Endothelial cell of umbilical vein (primary cell): ENCODE measurements around the gene ABCA6. TPM values are rescaled to one million over a fixed set of nuclear protein-coding genes. Genes with fewer than 3 reads are reported as not detected.
A peak's percentile ranks its signal among the peaks of the same experiment; 100 is the strongest.

Source experiments
- BruUV-seq: library from RNA; stranded (reverse); fragments of 400-500 nt; replicated peaks from 2 replicates; lab custom pipeline; 2021; lab: Mats Ljungman, UMichigan
- CTCF ChIA-PET: fragments of 300-600, 350-600 bp; sonication (Branson Sonifier 250); formaldehyde crosslinking; loops from one replicate; lab custom pipeline; 2021; ENCODE audit warnings: antibody characterized with exemption, inconsistent platforms; lab: Charles Lee
- POLR2A ChIA-PET: fragments of 300-600, 350-600 bp; sonication (Branson Sonifier 250); formaldehyde crosslinking; loops from one replicate; lab custom pipeline; 2021; ENCODE audit warnings: antibody characterized with exemption, inconsistent platforms; lab: Charles Lee
- DNase-seq: peaks from one replicate; pipeline ENCODE4 v3.0.0-alpha.2; 2011; ENCODE audit warnings: low read depth, low spot score
- FAIRE-seq: peaks from 2 replicates; lab custom pipeline; 2011; peaks lifted over from hg19 to GRCh38; lab: Jason Lieb, UNC
- H2AFZ ChIP-seq: 2 replicates; pipeline ENCODE4 v1.6.0; 2012; ENCODE audit warnings: low read depth, low read length, control low read depth, inconsistent platforms
- H3K27ac ChIP-seq: 2 replicates; pipeline ENCODE4 v1.5.1; 2011; ENCODE audit warnings: low read depth, mild to moderate bottlenecking, control low read depth, low read length, moderate library complexity; ENCODE audit not compliant: insufficient read depth
- H3K27me3 ChIP-seq, 2 experiments: 2 replicates each; pipeline versions ENCODE4 v1.6.0 to v1.6.1; 2011; ENCODE audit warnings: low read length in 2 of 2, mixed read lengths in 1 of 2; ENCODE audit not compliant: control insufficient read depth in 2 of 2, insufficient read depth in 2 of 2
- H3K36me3 ChIP-seq, 2 experiments: 2 replicates in 1 of 2; 3 replicates in 1 of 2; pipeline ENCODE4 v1.5.1; 2011; ENCODE audit warnings: low read length in 2 of 2, mild to moderate bottlenecking in 1 of 2, moderate library complexity in 1 of 2; ENCODE audit not compliant: control insufficient read depth in 2 of 2, insufficient read depth in 2 of 2; ENCODE audit errors: extremely low read depth in 1 of 2
- H3K4me1 ChIP-seq: 3 replicates; pipeline ENCODE4 v1.5.1; 2011; ENCODE audit warnings: mild to moderate bottlenecking, low read length; ENCODE audit not compliant: control insufficient read depth, insufficient read depth; ENCODE audit errors: extremely low read depth
- H3K4me2 ChIP-seq: 2 replicates; pipeline ENCODE4 v1.6.1; 2011; ENCODE audit warnings: low read length, control low read depth, mixed read lengths; ENCODE audit not compliant: insufficient read depth
- H3K4me3 ChIP-seq, 3 experiments: fragments of 200-600 bp in 1 of 3; sonication (generic), shearing (Covaris generic) in 1 of 3; replicated peaks in 1 of 3; 2 replicates each; pipeline ENCODE4 v1.5.1; 2011 to 2016; ENCODE audit warnings: control low read depth in 3 of 3, low read length in 3 of 3, mild to moderate bottlenecking in 2 of 3, inconsistent platforms in 1 of 3, low read depth in 1 of 3, moderate library complexity in 1 of 3; ENCODE audit not compliant: insufficient read depth in 1 of 3
- H3K79me2 ChIP-seq: 2 replicates; pipeline ENCODE4 v1.6.0; 2012; ENCODE audit warnings: low read length, inconsistent platforms; ENCODE audit not compliant: control insufficient read depth, insufficient read depth
- H3K9ac ChIP-seq: replicated peaks from 2 replicates; pipeline ENCODE3; 2011; ENCODE audit warnings: low read length, control low read depth; ENCODE audit not compliant: insufficient read depth; ENCODE audit errors: extremely low read depth
- H3K9me1 ChIP-seq: replicated peaks from 3 replicates; pipeline ENCODE4 v1.6.0; 2011; ENCODE audit warnings: mild to moderate bottlenecking, low read length; ENCODE audit not compliant: control insufficient read depth, insufficient read depth; ENCODE audit errors: extremely low read depth
- H3K9me3 ChIP-seq: replicated peaks from 2 replicates; pipeline ENCODE4 v1.5.1; 2012; ENCODE audit warnings: low read length, inconsistent platforms; ENCODE audit not compliant: control insufficient read depth, insufficient read depth
- H4K20me1 ChIP-seq: replicated peaks from 2 replicates; pipeline ENCODE3; 2011; ENCODE audit warnings: mild to moderate bottlenecking, low read length; ENCODE audit not compliant: control insufficient read depth, insufficient read depth; ENCODE audit errors: extremely low read depth
- CTCF ChIP-seq, 2 donors: IDR thresholded peaks; 1 replicate in 1 of 2; 2 replicates in 1 of 2; pipeline ENCODE4 v1.5.1; 2011; ENCODE audit warnings: low read length in 2 of 2, mild to moderate bottlenecking in 2 of 2, moderate library complexity in 2 of 2, control low read depth in 1 of 2, inconsistent platforms in 1 of 2, low read depth in 1 of 2; ENCODE audit not compliant: insufficient read depth in 1 of 2; ENCODE audit errors: extremely low read depth in 1 of 2
- EZH2 ChIP-seq: IDR thresholded peaks from 2 replicates; pipeline ENCODE4 v1.6.1; 2012; ENCODE audit warnings: borderline replicate concordance, low read depth, mild to moderate bottlenecking, moderate library complexity, low read length, inconsistent platforms; ENCODE audit not compliant: severe bottlenecking
- FOS ChIP-seq: IDR thresholded peaks from 2 replicates; pipeline ENCODE4 v1.6.1; 2011; ENCODE audit warnings: mild to moderate bottlenecking, low read length, moderate library complexity, borderline replicate concordance; ENCODE audit not compliant: insufficient read depth
- GATA2 ChIP-seq: IDR thresholded peaks from 2 replicates; pipeline ENCODE4 v1.7.0; 2011; ENCODE audit warnings: low read depth, mild to moderate bottlenecking, moderate library complexity, mixed read lengths, low read length; ENCODE audit not compliant: insufficient read length, insufficient read depth
- JUN ChIP-seq: IDR thresholded peaks from 2 replicates; pipeline ENCODE4 v1.6.1; 2011; ENCODE audit warnings: borderline replicate concordance, low read depth; ENCODE audit not compliant: insufficient read length, insufficient read depth
- MAX ChIP-seq: IDR thresholded peaks from 2 replicates; pipeline ENCODE4 v1.6.1; 2011; ENCODE audit not compliant: insufficient read depth, insufficient read length
- MYC ChIP-seq: IDR thresholded peaks from one replicate; pipeline ENCODE4 v1.6.1; 2011; ENCODE audit warnings: mild to moderate bottlenecking, low read depth, low read length
- POLR2A ChIP-seq: IDR thresholded peaks from 2 replicates; pipeline ENCODE4 v1.6.1; 2012; ENCODE audit warnings: low read depth, mild to moderate bottlenecking, control low read depth, low read length
- POLR2AphosphoS5 ChIP-seq: IDR thresholded peaks from 2 replicates; pipeline ENCODE4 v1.6.1; 2012; ENCODE audit warnings: low read depth, mild to moderate bottlenecking, control low read depth, low read length, moderate library complexity; ENCODE audit not compliant: insufficient read depth
- dilution Hi-C: fragments of 300-500 bp; cut with MboI; formaldehyde crosslinking; loops from one replicate; pipeline ENCODE4 v1.15.0; 2019; ENCODE audit warnings: low sequenced_read_pairs; ENCODE audit not compliant: extremely low pct_ligation_motif_present
- intact Hi-C: fragments of 100-400 bp; cut with micrococcal nuclease; formaldehyde crosslinking; loops from one replicate; pipeline ENCODE4 v1.10.0; 2022
- polyA plus RNA-seq, 4 experiments: library from polyadenylated mRNA; depleted of rRNA in 3 of 4; stranded (reverse) in 3 of 4; unstranded in 1 of 4; fragments of >200 nt; gene quantifications; 2 replicates each; pipeline versions ENCODE4 v1.2.1 to v1.2.3, GENCODE V29; 2011 to 2012; ENCODE audit warnings: missing spikeins in 1 of 4
- total RNA-seq: library from RNA; stranded (reverse); gene quantifications from 2 replicates; pipeline ENCODE4 v1.2.3, GENCODE V29; 2021

ABCA6 gene
- total and polyA plus RNA-seq, 2 donors (not counting 3 experiments of a cell fraction or from before 2014, with no cell fraction given) = 11.3 to 30.5 TPM

- ChIA-PET POLR2A (no interaction called here), CTCF (no interaction called here)
- Histone ChIP-seq H3K27me3 (no peaks in the 10 kb centered on the region), H3K27ac (peak overlapping the region; percentile 16), H3K9ac (no peak overlapping the region), H3K36me3 (no peaks in the 10 kb centered on the region), H4K20me1 (no peaks in the 10 kb centered on the region), H3K4me1 (peaks cover 11% of the 10 kb centered on the region), H3K4me2 (peak overlapping the region; percentile 16), H3K9me1 (no peaks in the 10 kb centered on the region), H2AFZ (no peak overlapping the region), H3K9me3 (no peaks in the 10 kb centered on the region), H3K79me2 (no peaks in the 10 kb centered on the region), H3K4me3 (no peak overlapping the region)
- DNase-seq = no peak
- FAIRE-seq = no peak
- no TSS peak for BruUV-seq
- TF ChIP-seq POLR2A = no peak
- no peak for TF ChIP-seq CTCF (IDR thresholded peaks at IDR 0.05; ENCODE audit: extremely low read depth in 1 of 2, insufficient read depth in 1 of 2, low read depth in 1 of 2, low read length in 2 of 2)
- no peak for TF ChIP-seq POLR2AphosphoS5
- no peak for TF ChIP-seq JUN
- TF ChIP-seq MYC = no peak
- no peak for TF ChIP-seq FOS
- no peak for TF ChIP-seq GATA2
- no peak for TF ChIP-seq EZH2
- TF ChIP-seq MAX = no peak
- intact Hi-C loops (loop anchor here (5.0 kb wide), 1 partner anchor 128 kb away; no protein-coding TSS in a partner anchor), dilution Hi-C loops (no loop called here)
Measured at GRCh38 chr17:69175262-69175624, 33.5 kb upstream of the ABCA6 start.
